OCI-LY3 (cell line): Measurements from ENCODE around the gene PGP.

Source experiments
- H2AFZ ChIP-seq: fragments of 200-600, 300-600 bp; shearing (Covaris generic); 2 replicates; pipeline ENCODE4 v1.6.0; 2014; ENCODE audit warnings: antibody characterized with exemption, low read depth, low read length
- H3K27ac ChIP-seq: fragments of 200-600, 300-600 bp; sonication (generic); 2 replicates; pipeline ENCODE4 v1.5.1; 2014; ENCODE audit warnings: mild to moderate bottlenecking, low read length, moderate library complexity, mixed read lengths
- H3K27me3 ChIP-seq: fragments of 200-600, 300-600 bp; sonication (generic); 2 replicates; pipeline ENCODE4 v1.6.1; 2014; ENCODE audit warnings: low read depth, low read length, mixed read lengths
- H3K36me3 ChIP-seq: fragments of 200-600, 300-600 bp; sonication (generic); replicated peaks from 2 replicates; pipeline ENCODE3; 2014; ENCODE audit warnings: low read depth, low read length, mixed read lengths
- H3K4me1 ChIP-seq: fragments of 300-600, 200-600 bp; sonication (generic); 2 replicates; pipeline ENCODE4 v1.6.1; 2014; ENCODE audit warnings: low read length, mixed read lengths
- H3K4me2 ChIP-seq: fragments of 200-600, 300-600 bp; sonication (generic); 2 replicates; pipeline ENCODE4 v1.6.1; 2014; ENCODE audit warnings: low read length, mixed read lengths
- H3K4me3 ChIP-seq: fragments of 300-600, 200-600 bp; sonication (generic); 2 replicates; pipeline ENCODE4 v1.5.1; 2014; ENCODE audit warnings: antibody characterized with exemption, mild to moderate bottlenecking, low read length, moderate library complexity
- H3K79me2 ChIP-seq: fragments of 300-600, 200-600 bp; shearing (Covaris generic); 2 replicates; pipeline ENCODE4 v1.6.1; 2014; ENCODE audit warnings: mild to moderate bottlenecking, low read length, mixed read lengths
- H3K9ac ChIP-seq: fragments of 300-600, 200-600 bp; shearing (Covaris generic); 2 replicates; pipeline ENCODE4 v1.6.0; 2014; ENCODE audit warnings: mild to moderate bottlenecking, low read length, moderate library complexity
- H3K9me3 ChIP-seq: fragments of 200-600, 300-600 bp; shearing (Covaris generic); 2 replicates; pipeline ENCODE4 v1.6.1; 2014; ENCODE audit warnings: low read length, mixed read lengths; ENCODE audit not compliant: insufficient read depth
- H4K20me1 ChIP-seq: fragments of 200-600, 300-600 bp; sonication (generic); 2 replicates; pipeline ENCODE4 v1.6.1; 2016; ENCODE audit warnings: low read length, mixed read lengths; ENCODE audit not compliant: insufficient read depth
- CTCF ChIP-seq: fragments of 200-600, 300-600 bp; sonication (generic); IDR thresholded peaks from 2 replicates; pipeline ENCODE4 v1.5.1; 2014; ENCODE audit warnings: antibody characterized with exemption, low read length, low read depth
- EZH2phosphoT487 ChIP-seq: fragments of 200-600 bp; shearing (Covaris generic); IDR thresholded peaks from 2 replicates; pipeline ENCODE4 v1.6.1; 2018; ENCODE audit warnings: antibody characterized with exemption, mixed run types, low read depth

Gene PGP

GRCh38 chr16:2236337-2237101 is 21.9 kb upstream of the PGP start, which contains the start of gene DNASE1L2:
DNASE1L2 (plus strand) TSS chr16:2236444; CDS start chr16:2236817, 373 bp downstream.
- no peak within 1 kb of the TSS for H3K27ac ChIP-seq
- H4K20me1 ChIP-seq: no peaks in the 10 kb centered on the region
- no peaks in the 10 kb centered on the region for H3K27me3 ChIP-seq
- no peaks in the 10 kb centered on the region for H3K79me2 ChIP-seq
- no peak within 1 kb of the TSS for H3K4me2 ChIP-seq
- no peak within 1 kb of the TSS for H2AFZ ChIP-seq
- H3K4me3 ChIP-seq: no peak within 1 kb of the TSS
- H3K4me1 ChIP-seq: no peaks in the 10 kb centered on the region
- TF ChIP-seq EZH2phosphoT487 (no peak), CTCF (no peak)
- H3K36me3 ChIP-seq: peaks cover 21% of the 10 kb centered on the region
- H3K9me3 ChIP-seq: no peaks in the 10 kb centered on the region
- no peak within 1 kb of the TSS for H3K9ac ChIP-seq

GRCh38 chr16:2235695-2236336 is 21.2 kb upstream of the PGP start:
- no peak overlapping the region for H3K27ac ChIP-seq

GRCh38 chr16:2235234-2235651 is 20.6 kb upstream of the PGP start:
- H3K27me3 ChIP-seq: no peaks in the 10 kb centered on the region
- no peak overlapping the region for H3K4me3 ChIP-seq
- H2AFZ ChIP-seq: no peak overlapping the region
- H3K27ac ChIP-seq: no peak overlapping the region
- H3K79me2 ChIP-seq: no peaks in the 10 kb centered on the region
- H3K4me1 ChIP-seq: no peaks in the 10 kb centered on the region
- no peak for TF ChIP-seq EZH2phosphoT487
- no peak for TF ChIP-seq CTCF
- H3K4me2 ChIP-seq: no peak overlapping the region
- H4K20me1 ChIP-seq: no peaks in the 10 kb centered on the region
- H3K36me3 ChIP-seq: peaks cover 23% of the 10 kb centered on the region
- no peaks in the 10 kb centered on the region for H3K9me3 ChIP-seq
- H3K9ac ChIP-seq: no peak overlapping the region

More at GRCh38 chr16:2235695-2236336, 21.2 kb upstream of the PGP start:
- Histone ChIP-seq H2AFZ (no peak overlapping the region), H3K79me2 (no peaks in the 10 kb centered on the region), H3K4me3 (no peak overlapping the region), H3K27me3 (no peaks in the 10 kb centered on the region), H3K4me2 (no peak overlapping the region), H3K9me3 (no peaks in the 10 kb centered on the region), H3K4me1 (no peaks in the 10 kb centered on the region), H3K9ac (no peak overlapping the region), H3K36me3 (peaks cover 23% of the 10 kb centered on the region), H4K20me1 (no peaks in the 10 kb centered on the region)
- TF ChIP-seq EZH2phosphoT487 (no peak), CTCF (no peak)

- no peak overlapping the region for H2AFZ ChIP-seq
- H3K4me1 ChIP-seq: no peaks in the 10 kb centered on the region
- no peaks in the 10 kb centered on the region for H3K9me3 ChIP-seq
- H3K36me3 ChIP-seq: peaks cover 23% of the 10 kb centered on the region
- TF ChIP-seq CTCF (no peak), EZH2phosphoT487 (no peak)
- no peak overlapping the region for H3K4me2 ChIP-seq
- no peaks in the 10 kb centered on the region for H3K79me2 ChIP-seq
- no peak overlapping the region for H3K4me3 ChIP-seq
- H3K27ac ChIP-seq: no peak overlapping the region
- H4K20me1 ChIP-seq: no peaks in the 10 kb centered on the region
- no peak overlapping the region for H3K9ac ChIP-seq
- H3K27me3 ChIP-seq: no peaks in the 10 kb centered on the region
Observed at GRCh38 chr16:2234813-2235170, 20.2 kb upstream of the PGP start.
